GM21515 (cell line): ENCODE data around the gene INTS11.
"Not testable (repeated sequence)": the region's sequence is repeated elsewhere in the genome, so short reads cannot be mapped to it uniquely, and the experiment has no call there.

ENCODE experiments used
- ATAC-seq: cut with Tn5 transposase; IDR thresholded peaks from one replicate; pipeline ENCODE4 v1.9.1; 2021; ENCODE audit not compliant: unreplicated experiment

Gene INTS11

GRCh38 chr1:1331068-1331965 lies 6.9 kb upstream of the INTS11 start, which contains the start of gene TAS1R3:
TSS of gene TAS1R3 (plus strand) at chr1:1331280. CDS start at chr1:1331346, 66 bp downstream.
- ATAC-seq: no peak

GRCh38 chr1:1330366-1331067 lies 6.1 kb upstream of the INTS11 start:
- no peak for ATAC-seq

- no peak for ATAC-seq
These were observed 5.1 kb upstream of the INTS11 start for GRCh38 chr1:1329304-1330210.

GRCh38 chr1:1328254-1328653 lies 3.8 kb upstream of the INTS11 start:
- no peak for ATAC-seq

GRCh38 chr1:1327291-1327690 lies 2.8 kb upstream of the INTS11 start:
- no peak for ATAC-seq

- no peak for ATAC-seq
These were observed 1.7 kb upstream of the INTS11 start for GRCh38 chr1:1326075-1326605.

GRCh38 chr1:1325288-1326074 lies 1.0 kb upstream of the INTS11 start:
- ATAC-seq: no peak

- ATAC-seq: peak; percentile 17
These were observed 356 bp downstream of the INTS11 start for GRCh38 chr1:1324084-1324523.

- ATAC-seq: no peak
These were observed 1.5 kb downstream of the INTS11 start for GRCh38 chr1:1322952-1323351.

GRCh38 chr1:1322418-1322817 lies 2.0 kb downstream of the INTS11 start:
- ATAC-seq: no peak

- ATAC-seq: no peak
These were observed 3.0 kb downstream of the INTS11 start for GRCh38 chr1:1321477-1321876.

GRCh38 chr1:1320666-1321448 lies 3.6 kb downstream of the INTS11 start:
- no peak for ATAC-seq

GRCh38 chr1:1319646-1319941 lies 4.9 kb downstream of the INTS11 start:
- ATAC-seq: no peak

- no peak for ATAC-seq
These were observed 5.4 kb downstream of the INTS11 start for GRCh38 chr1:1318777-1319645.

GRCh38 chr1:1318131-1318652 lies 6.3 kb downstream of the INTS11 start:
- ATAC-seq: no peak

- no peak for ATAC-seq
These were observed 7.0 kb downstream of the INTS11 start for GRCh38 chr1:1317420-1317819.

GRCh38 chr1:1316199-1316598 lies 8.3 kb downstream of the INTS11 start:
- not testable (repeated sequence) for ATAC-seq

GRCh38 chr1:1315435-1315954 lies 9.0 kb downstream of the INTS11 start:
- ATAC-seq: no peak
